Keratinocyte (primary cell): ENCODE measurements around the gene SLC39A10. TPM values are rescaled to one million over a fixed set of nuclear protein-coding genes. Genes with fewer than 3 reads are reported as not detected.

ENCODE experiments used
- DNase-seq: peaks from one replicate; pipeline ENCODE4 v3.0.0-alpha.2; 2011; ENCODE audit warnings: low read depth, missing footprints, low spot score
- FAIRE-seq: peaks from 2 replicates; lab custom pipeline; 2011; peaks lifted over from hg19 to GRCh38; lab: Jason Lieb, UNC
- H2AFZ ChIP-seq: 2 replicates; pipeline ENCODE4 v1.6.0; 2012; ENCODE audit warnings: low read length, control low read depth, inconsistent platforms; ENCODE audit not compliant: control insufficient read depth
- H3K27ac ChIP-seq: 2 replicates; pipeline ENCODE4 v1.5.1; 2011; ENCODE audit warnings: low read length; ENCODE audit not compliant: control insufficient read depth, insufficient read depth
- H3K27me3 ChIP-seq: 3 replicates; pipeline ENCODE4 v1.6.0; 2011; ENCODE audit warnings: low read length; ENCODE audit not compliant: control insufficient read depth, insufficient read depth; ENCODE audit errors: extremely low read depth
- H3K36me3 ChIP-seq, 2 experiments: 2 replicates in 1 of 2; 3 replicates in 1 of 2; pipeline ENCODE4 v1.5.1; 2011; ENCODE audit warnings: low read length in 2 of 2, mild to moderate bottlenecking in 1 of 2; ENCODE audit not compliant: control insufficient read depth in 2 of 2, insufficient read depth in 2 of 2; ENCODE audit errors: extremely low read depth in 1 of 2
- H3K4me1 ChIP-seq: 3 replicates; pipeline ENCODE4 v1.5.1; 2011; ENCODE audit warnings: low read length; ENCODE audit not compliant: control insufficient read depth, insufficient read depth; ENCODE audit errors: extremely low read depth
- H3K4me2 ChIP-seq: 3 replicates; pipeline ENCODE4 v1.6.0; 2011; ENCODE audit warnings: low read depth, low read length; ENCODE audit not compliant: control insufficient read depth, insufficient read depth; ENCODE audit errors: extremely low read depth
- H3K4me3 ChIP-seq, 3 experiments: fragments of 200-600 bp in 1 of 3; sonication (generic) in 1 of 3; 2 replicates in 2 of 3; 3 replicates in 1 of 3; pipeline ENCODE4 v1.5.1; 2011 to 2016; ENCODE audit warnings: low read length in 3 of 3, mild to moderate bottlenecking in 3 of 3, control low read depth in 2 of 3, inconsistent platforms in 1 of 3, low read depth in 1 of 3, mixed read lengths in 1 of 3, mixed run types in 1 of 3, moderate library complexity in 1 of 3; ENCODE audit not compliant: control insufficient read depth in 2 of 3, insufficient read depth in 2 of 3; ENCODE audit errors: extremely low read depth in 1 of 3
- H3K79me2 ChIP-seq: 2 replicates; pipeline ENCODE4 v1.6.0; 2012; ENCODE audit warnings: low read length; ENCODE audit not compliant: control insufficient read depth, insufficient read depth
- H3K9ac ChIP-seq: 3 replicates; pipeline ENCODE4 v1.6.0; 2011; ENCODE audit warnings: low read length; ENCODE audit not compliant: control insufficient read depth, insufficient read depth; ENCODE audit errors: extremely low read depth
- H3K9me1 ChIP-seq: 3 replicates; pipeline ENCODE4 v1.6.0; 2011; ENCODE audit warnings: low read length; ENCODE audit not compliant: control insufficient read depth, insufficient read depth; ENCODE audit errors: extremely low read depth
- H3K9me3 ChIP-seq: 2 replicates; pipeline ENCODE4 v1.5.1; 2012; ENCODE audit warnings: low read depth, low read length; ENCODE audit not compliant: control insufficient read depth
- H4K20me1 ChIP-seq: 3 replicates; pipeline ENCODE4 v1.6.0; 2011; ENCODE audit warnings: low read length; ENCODE audit not compliant: control insufficient read depth, insufficient read depth; ENCODE audit errors: extremely low read depth
- EZH2 ChIP-seq: IDR thresholded peaks from one replicate; pipeline ENCODE4 v1.6.1; 2012; ENCODE audit warnings: inconsistent platforms, mild to moderate bottlenecking, low read length, moderate library complexity
- dilution Hi-C: fragments of 300-500 bp; cut with MboI; formaldehyde crosslinking; loops from one replicate; pipeline ENCODE4 v1.7.0; 2020; ENCODE audit warnings: low sequenced_read_pairs; ENCODE audit not compliant: extremely low pct_ligation_motif_present
- polyA plus RNA-seq, 5 experiments: library from polyadenylated mRNA; depleted of rRNA in 3 of 5; stranded (reverse) in 3 of 5; stranded (forward) in 1 of 5; unstranded in 1 of 5; fragments of >200 nt; gene quantifications; 1 replicate in 1 of 5; 2 replicates in 3 of 5; 3 replicates in 1 of 5; pipeline versions ENCODE4 v1.2.1 to v1.2.3, GENCODE V29; 2011 to 2012; ENCODE audit warnings: missing spikeins in 2 of 5, low read depth in 1 of 5, low replicate concordance in 1 of 5
- TF ChIP-seq, protein P1 (sequence below), 3 experiments: IDR thresholded peaks in 1 of 3; conservative IDR thresholded peaks in 1 of 3; optimal IDR thresholded peaks in 1 of 3; 2 replicates in 2 of 3; 3 replicates in 1 of 3; pipeline versions ENCODE3 to v1.5.1; 2011; ENCODE audit warnings: low read length in 3 of 3, mild to moderate bottlenecking in 3 of 3, moderate library complexity in 2 of 3, control low read depth in 1 of 3, inconsistent platforms in 1 of 3; ENCODE audit not compliant: insufficient read depth in 2 of 3; ENCODE audit errors: extremely low read depth in 1 of 3

SLC39A10 gene
- polyA plus RNA-seq, 1 donor (not counting 4 experiments of a cell fraction or from before 2014, with no cell fraction given) = 19.4 TPM

DNA sequence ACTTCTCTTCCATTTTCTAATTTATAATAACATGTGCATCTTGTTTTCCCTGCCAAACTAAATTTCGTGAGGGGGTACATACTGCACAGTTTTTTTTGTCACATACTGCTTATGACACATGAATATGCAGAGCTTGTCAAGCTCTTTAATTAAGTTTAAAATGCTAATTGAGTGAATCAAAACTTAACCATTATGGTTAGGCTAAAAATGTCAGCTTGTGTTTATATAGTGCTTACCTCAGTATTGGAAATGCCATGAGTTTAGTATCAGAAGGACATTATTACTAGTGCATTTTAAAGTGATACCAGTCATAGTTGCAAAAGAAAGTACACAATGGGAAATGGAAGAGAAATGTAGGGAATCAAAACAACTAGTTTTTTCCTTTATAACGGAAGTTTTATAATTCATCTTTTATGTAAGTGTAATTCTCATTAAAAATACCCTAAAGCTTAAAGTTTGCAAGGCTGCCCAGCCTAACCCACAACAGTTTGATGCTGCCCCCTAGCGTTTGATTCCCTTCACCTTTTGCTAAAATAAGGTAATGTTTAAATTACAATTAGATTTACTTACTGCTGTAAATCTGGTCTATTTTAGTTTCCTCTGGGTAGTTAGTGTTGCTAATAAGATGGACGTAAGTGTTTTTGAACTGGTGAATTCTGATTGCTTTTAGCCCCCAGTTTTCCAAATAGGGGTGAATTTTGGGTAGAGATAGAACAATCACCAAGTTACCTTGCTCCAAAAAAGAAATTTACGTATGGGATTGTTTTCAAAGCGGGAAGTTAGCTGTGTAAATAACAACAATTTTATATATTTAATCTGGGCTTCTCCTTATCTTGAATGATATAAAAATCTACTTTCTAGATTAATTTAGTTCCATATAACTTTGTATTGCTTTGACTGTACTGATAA is 3.2 kb downstream of the SLC39A10 start:
- Histone ChIP-seq H3K9me1 (no peaks in the 10 kb centered on the region), H3K79me2 (peaks cover 32% of the 10 kb centered on the region), H3K9me3 (no peaks in the 10 kb centered on the region), H3K4me2 (peak overlapping the region; percentile 89), H3K9ac (peak overlapping the region; percentile 50), H2AFZ (no peak overlapping the region), H3K4me1 (peaks cover 27% of the 10 kb centered on the region), H3K27ac (peak overlapping the region; percentile 96), H3K4me3 (peak overlapping the region; percentile 57 to 82 (median 81)), H4K20me1 (peaks cover 3% of the 10 kb centered on the region), H3K36me3 (no peaks in the 10 kb centered on the region), H3K27me3 (no peaks in the 10 kb centered on the region)
- FAIRE-seq (peak; percentile 82), DNase-seq (no peak)
- no peak for TF ChIP-seq EZH2
- TF ChIP-seq, protein P1, sequence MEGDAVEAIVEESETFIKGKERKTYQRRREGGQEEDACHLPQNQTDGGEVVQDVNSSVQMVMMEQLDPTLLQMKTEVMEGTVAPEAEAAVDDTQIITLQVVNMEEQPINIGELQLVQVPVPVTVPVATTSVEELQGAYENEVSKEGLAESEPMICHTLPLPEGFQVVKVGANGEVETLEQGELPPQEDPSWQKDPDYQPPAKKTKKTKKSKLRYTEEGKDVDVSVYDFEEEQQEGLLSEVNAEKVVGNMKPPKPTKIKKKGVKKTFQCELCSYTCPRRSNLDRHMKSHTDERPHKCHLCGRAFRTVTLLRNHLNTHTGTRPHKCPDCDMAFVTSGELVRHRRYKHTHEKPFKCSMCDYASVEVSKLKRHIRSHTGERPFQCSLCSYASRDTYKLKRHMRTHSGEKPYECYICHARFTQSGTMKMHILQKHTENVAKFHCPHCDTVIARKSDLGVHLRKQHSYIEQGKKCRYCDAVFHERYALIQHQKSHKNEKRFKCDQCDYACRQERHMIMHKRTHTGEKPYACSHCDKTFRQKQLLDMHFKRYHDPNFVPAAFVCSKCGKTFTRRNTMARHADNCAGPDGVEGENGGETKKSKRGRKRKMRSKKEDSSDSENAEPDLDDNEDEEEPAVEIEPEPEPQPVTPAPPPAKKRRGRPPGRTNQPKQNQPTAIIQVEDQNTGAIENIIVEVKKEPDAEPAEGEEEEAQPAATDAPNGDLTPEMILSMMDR (optimal IDR thresholded peaks at IDR 0.05 in 1 of 3, IDR thresholded peaks at IDR 0.05 in 1 of 3, conservative IDR thresholded peaks at IDR 0.05 in 1 of 3; ENCODE audit: extremely low read depth in 1 of 3, insufficient read depth in 2 of 3, low read length in 3 of 3) = peak; percentile 63 to 66 (median 64)
- dilution Hi-C loops = no loop called here

DNA sequence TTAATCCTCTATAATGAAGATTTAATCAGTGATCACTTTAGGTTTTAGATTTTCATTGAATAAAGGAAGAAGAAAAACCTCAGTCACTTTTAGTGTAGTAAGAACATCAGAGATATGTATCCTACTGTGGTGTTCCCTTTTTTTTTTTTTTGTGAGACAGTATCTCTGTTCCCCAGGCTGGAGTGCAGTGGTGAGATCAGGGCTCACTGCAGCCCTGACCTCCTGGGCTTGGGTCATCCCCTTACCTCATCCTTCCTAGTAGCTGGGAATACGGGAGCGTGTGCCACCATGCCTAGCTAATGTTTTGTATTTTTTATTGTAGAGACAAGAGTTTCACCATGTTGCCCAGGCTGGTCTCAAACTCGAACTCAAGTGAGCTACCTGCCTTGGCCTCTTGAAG is 5.1 kb downstream of the SLC39A10 start:
- Histone ChIP-seq H3K4me2 (no peak overlapping the region), H3K36me3 (no peaks in the 10 kb centered on the region), H3K4me3 (no peak overlapping the region), H3K27me3 (no peaks in the 10 kb centered on the region), H4K20me1 (peaks cover 3% of the 10 kb centered on the region), H3K9me3 (no peaks in the 10 kb centered on the region), H3K9me1 (no peaks in the 10 kb centered on the region), H3K9ac (no peak overlapping the region), H3K79me2 (peaks cover 32% of the 10 kb centered on the region), H3K4me1 (peaks cover 20% of the 10 kb centered on the region), H3K27ac (no peak overlapping the region), H2AFZ (no peak overlapping the region)
- DNase-seq (no peak), FAIRE-seq (no peak)
- TF ChIP-seq EZH2 = no peak
- TF ChIP-seq, protein P1 (optimal IDR thresholded peaks at IDR 0.05 in 1 of 3, IDR thresholded peaks at IDR 0.05 in 1 of 3, conservative IDR thresholded peaks at IDR 0.05 in 1 of 3; ENCODE audit: extremely low read depth in 1 of 3, insufficient read depth in 2 of 3, low read length in 3 of 3) = no peak
- dilution Hi-C loops = no loop called here
